ENCODE measurements around the gene UGDH. TPM values are rescaled to one million over a fixed set of nuclear protein-coding genes. Genes with fewer than 3 reads are reported as not detected.
"Not testable (repeated sequence)": the region's sequence is repeated elsewhere in the genome, so short reads cannot be mapped to it uniquely, and the experiment has no call there.

The UGDH gene
- total RNA-seq, 1 donor from 2014 or later = 84.4 TPM

GRCh38 chr4:39530682-39531081 is 3.4 kb upstream of the UGDH start:
- DNase-seq (ENCODE audit: extremely low read depth, low read depth, low spot score) = no peak

- DNase-seq (ENCODE audit: extremely low read depth, low read depth, low spot score) = no peak
Observed at GRCh38 chr4:39529534-39529933, 2.3 kb upstream of the UGDH start.

GRCh38 chr4:39528061-39528465 is 824 bp upstream of the UGDH start:
- no peak for DNase-seq (ENCODE audit: extremely low read depth, low read depth, low spot score)

- DNase-seq (ENCODE audit: extremely low read depth, low read depth, low spot score) = no peak
Observed at GRCh38 chr4:39526765-39527295, 409 bp downstream of the UGDH start.

- DNase-seq (ENCODE audit: extremely low read depth, low read depth, low spot score) = no peak
Observed at GRCh38 chr4:39525822-39526690, 1.2 kb downstream of the UGDH start.

GRCh38 chr4:39524161-39524957 is 2.9 kb downstream of the UGDH start:
- DNase-seq (ENCODE audit: extremely low read depth, low read depth, low spot score) = no peak

GRCh38 chr4:39522068-39522467 is 5.2 kb downstream of the UGDH start:
- no peak for DNase-seq (ENCODE audit: extremely low read depth, low read depth, low spot score)

- no peak for DNase-seq (ENCODE audit: extremely low read depth, low read depth, low spot score)
Observed at GRCh38 chr4:39521253-39521919, 5.9 kb downstream of the UGDH start.

- DNase-seq (ENCODE audit: extremely low read depth, low read depth, low spot score) = no peak
Observed at GRCh38 chr4:39518484-39518883, 8.8 kb downstream of the UGDH start.

- no peak for DNase-seq (ENCODE audit: extremely low read depth, low read depth, low spot score)
Observed at GRCh38 chr4:39516407-39516966, 10.8 kb downstream of the UGDH start.

- DNase-seq (ENCODE audit: extremely low read depth, low read depth, low spot score) = not testable (repeated sequence)
Observed at GRCh38 chr4:39515669-39516401, 11.4 kb downstream of the UGDH start.

GRCh38 chr4:39514888-39515401 is 12.3 kb downstream of the UGDH start:
- DNase-seq (ENCODE audit: extremely low read depth, low read depth, low spot score) = no peak

- DNase-seq (ENCODE audit: extremely low read depth, low read depth, low spot score) = not testable (repeated sequence)
Observed at GRCh38 chr4:39514266-39514665, 13.0 kb downstream of the UGDH start.

- no peak for DNase-seq (ENCODE audit: extremely low read depth, low read depth, low spot score)
Observed at GRCh38 chr4:39510348-39510929, 16.8 kb downstream of the UGDH start.

- no peak for DNase-seq (ENCODE audit: extremely low read depth, low read depth, low spot score)
Observed at GRCh38 chr4:39505581-39505980, 21.7 kb downstream of the UGDH start.

GRCh38 chr4:39504538-39504937 is 22.7 kb downstream of the UGDH start:
- DNase-seq (ENCODE audit: extremely low read depth, low read depth, low spot score) = no peak

- not testable (repeated sequence) for DNase-seq (ENCODE audit: extremely low read depth, low read depth, low spot score)
Observed at GRCh38 chr4:39502664-39503035, 24.6 kb downstream of the UGDH start.

GRCh38 chr4:39502019-39502663 is 25.1 kb downstream of the UGDH start:
- no peak for DNase-seq (ENCODE audit: extremely low read depth, low read depth, low spot score)

- no peak for DNase-seq (ENCODE audit: extremely low read depth, low read depth, low spot score)
Observed at GRCh38 chr4:39498727-39499020, 28.6 kb downstream of the UGDH start.

Measured in glomerular endothelial cell (primary cell).